Mesenchymal stem cell (in vitro differentiated cells and primary cell): ENCODE results near the gene VPS16.

ENCODE experiments used
- DNase-seq: peaks from one replicate; pipeline ENCODE4 v3.0.0-alpha.2; 2013
- H2AFZ ChIP-seq: one replicate; pipeline ENCODE4 v1.6.1; 2013; ENCODE audit warnings: low read depth, mild to moderate bottlenecking, control low read depth, inconsistent platforms, low read length, moderate library complexity
- H2AK5ac ChIP-seq: 2 replicates; pipeline ENCODE4 v1.6.1; 2013; ENCODE audit warnings: low read length, moderate library complexity, mild to moderate bottlenecking, inconsistent platforms; ENCODE audit not compliant: severe bottlenecking
- H2BK120ac ChIP-seq: one replicate; pipeline ENCODE4 v1.6.1; 2013; ENCODE audit warnings: low read depth, mild to moderate bottlenecking, inconsistent platforms, low read length, moderate library complexity
- H2BK12ac ChIP-seq, 2 experiments: one replicate each; pipeline ENCODE4 v1.6.1; 2013; ENCODE audit warnings: inconsistent platforms in 2 of 2, low read length in 2 of 2, mild to moderate bottlenecking in 2 of 2, moderate library complexity in 2 of 2, control low read depth in 1 of 2
- H2BK15ac ChIP-seq: one replicate; pipeline ENCODE4 v1.6.1; 2013; ENCODE audit warnings: mild to moderate bottlenecking, low read depth, inconsistent platforms; ENCODE audit not compliant: poor library complexity, severe bottlenecking
- H2BK5ac ChIP-seq: 2 replicates; pipeline ENCODE4 v1.6.1; 2013; ENCODE audit warnings: low read depth, mild to moderate bottlenecking, low read length, control low read depth, inconsistent platforms; ENCODE audit not compliant: poor library complexity, severe bottlenecking
- H3K14ac ChIP-seq, 2 experiments: one replicate each; pipeline ENCODE4 v1.6.1; 2013; ENCODE audit warnings: inconsistent platforms in 2 of 2, low read length in 2 of 2, control low read depth in 1 of 2, mild to moderate bottlenecking in 1 of 2, moderate library complexity in 1 of 2
- H3K18ac ChIP-seq, 2 experiments: one replicate each; pipeline ENCODE4 v1.6.1; 2013; ENCODE audit warnings: inconsistent platforms in 2 of 2, low read length in 2 of 2, control low read depth in 1 of 2, low read depth in 1 of 2, mild to moderate bottlenecking in 1 of 2
- H3K23ac ChIP-seq, 2 experiments: one replicate each; pipeline ENCODE4 v1.6.1; 2013; ENCODE audit warnings: inconsistent platforms in 2 of 2, low read length in 2 of 2, mild to moderate bottlenecking in 2 of 2, moderate library complexity in 2 of 2, control low read depth in 1 of 2
- H3K27ac ChIP-seq: 2 replicates; pipeline ENCODE4 v1.5.1; 2013; ENCODE audit warnings: mild to moderate bottlenecking, moderate library complexity, low read length, control low read depth, inconsistent platforms; ENCODE audit not compliant: poor library complexity, severe bottlenecking
- H3K27me3 ChIP-seq, 2 experiments: 2 replicates each; pipeline versions ENCODE4 v1.6.1 to v1.7.0; 2013; ENCODE audit warnings: low read length in 2 of 2, mild to moderate bottlenecking in 2 of 2, moderate library complexity in 2 of 2, control low read depth in 1 of 2, inconsistent platforms in 1 of 2; ENCODE audit not compliant: control insufficient read depth in 1 of 2, insufficient read depth in 1 of 2
- H3K36me3 ChIP-seq, 2 experiments: 2 replicates each; pipeline versions ENCODE4 v1.6.1 to v1.7.0; 2013; ENCODE audit warnings: low read length in 2 of 2, control low read depth in 1 of 2, inconsistent platforms in 1 of 2, low read depth in 1 of 2, mild to moderate bottlenecking in 1 of 2; ENCODE audit not compliant: insufficient read depth in 2 of 2, control insufficient read depth in 1 of 2
- H3K4ac ChIP-seq, 2 experiments: one replicate each; pipeline ENCODE4 v1.6.1; 2013; ENCODE audit warnings: inconsistent platforms in 2 of 2, low read length in 2 of 2, mild to moderate bottlenecking in 2 of 2, moderate library complexity in 2 of 2, control low read depth in 1 of 2, low read depth in 1 of 2
- H3K4me1 ChIP-seq: 2 replicates; pipeline ENCODE4 v1.6.1; 2013; ENCODE audit warnings: low read depth, low read length, control low read depth; ENCODE audit not compliant: control insufficient read depth, insufficient read depth
- H3K4me2 ChIP-seq: 2 replicates; pipeline ENCODE4 v1.6.1; 2013; ENCODE audit warnings: low read length, mild to moderate bottlenecking, inconsistent platforms; ENCODE audit not compliant: poor library complexity, severe bottlenecking
- H3K4me3 ChIP-seq, 2 experiments: 2 replicates each; pipeline versions ENCODE4 v1.5.1 to v1.7.0; 2013; ENCODE audit warnings: low read length in 2 of 2, mild to moderate bottlenecking in 2 of 2, control low read depth in 1 of 2, low read depth in 1 of 2; ENCODE audit not compliant: insufficient read depth in 1 of 2
- H3K79me1 ChIP-seq: replicated peaks from 2 replicates; pipeline ENCODE4 v1.6.1; 2013; ENCODE audit warnings: mild to moderate bottlenecking, control low read depth, low read length, inconsistent platforms; ENCODE audit not compliant: poor library complexity, severe bottlenecking
- H3K9ac ChIP-seq: 2 replicates; pipeline ENCODE4 v1.7.0; 2013; ENCODE audit warnings: mild to moderate bottlenecking, low read length, moderate library complexity
- H3K9me3 ChIP-seq: 2 replicates; pipeline ENCODE4 v1.7.0; 2013; ENCODE audit warnings: mild to moderate bottlenecking, low read length; ENCODE audit not compliant: control insufficient read depth
- H4K8ac ChIP-seq: one replicate; pipeline ENCODE4 v1.6.1; 2013; ENCODE audit warnings: inconsistent platforms, mild to moderate bottlenecking, low read length, moderate library complexity
- H4K91ac ChIP-seq: one replicate; pipeline ENCODE4 v1.6.1; 2013; ENCODE audit warnings: mild to moderate bottlenecking, low read length, inconsistent platforms
- WGBS: methylation state at CpG from one replicate; pipeline ENCODE4 v1.1.7; 2013; ENCODE audit warnings: mixed read lengths; 5-methylcytosine and 5-hydroxymethylcytosine counted together

The VPS16 gene

DNA sequence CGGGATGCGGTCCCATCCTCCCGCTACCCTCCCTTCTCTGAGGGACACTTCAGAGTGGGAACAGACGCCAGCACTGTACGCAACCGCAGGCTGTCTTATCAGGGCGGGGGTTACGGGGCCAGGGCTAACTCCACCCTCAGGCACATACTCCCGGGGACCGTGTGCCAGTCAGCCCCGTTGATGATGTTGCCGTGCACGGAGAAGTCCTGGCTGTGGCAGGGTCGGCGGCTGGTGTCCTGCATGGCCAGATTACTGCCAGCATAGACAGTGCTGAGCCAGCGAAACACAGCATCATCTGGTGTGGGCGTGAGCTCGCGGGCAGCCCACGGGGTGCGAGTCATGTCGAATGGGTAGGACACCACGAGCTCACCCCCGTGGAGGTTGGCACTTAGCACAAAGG lies 45.1 kb upstream of the VPS16 start:
- H3K4me2 ChIP-seq: no peak overlapping the region
- H2AK5ac ChIP-seq: no peak overlapping the region
- no peak overlapping the region for H3K27ac ChIP-seq
- no peak overlapping the region for H3K4me3 ChIP-seq
- H3K79me1 ChIP-seq: no peaks in the 10 kb centered on the region
- H2BK5ac ChIP-seq: no peak overlapping the region
- H3K18ac ChIP-seq: no peak overlapping the region
- no peak overlapping the region for H2BK12ac ChIP-seq
- no peak overlapping the region for H3K4ac ChIP-seq
- no peak overlapping the region for H3K9ac ChIP-seq
- no peak overlapping the region for H4K8ac ChIP-seq
- no peak overlapping the region for H4K91ac ChIP-seq
- H2BK15ac ChIP-seq: no peak overlapping the region
- H3K4me1 ChIP-seq: peaks cover 14% of the 10 kb centered on the region
- WGBS: 97% methylated on average over 24 of the region's 24 CpGs
- H3K36me3 ChIP-seq: peaks cover 38 to 43% of the 10 kb centered on the region in 2 experiments
- no peak overlapping the region for H2AFZ ChIP-seq
- peaks cover 10 to 12% of the 10 kb centered on the region in 2 experiments for H3K27me3 ChIP-seq
- H3K9me3 ChIP-seq: no peaks in the 10 kb centered on the region
- no peak for DNase-seq
- H3K14ac ChIP-seq: no peak overlapping the region
- H3K23ac ChIP-seq: no peak overlapping the region
- no peak overlapping the region for H2BK120ac ChIP-seq

DNA sequence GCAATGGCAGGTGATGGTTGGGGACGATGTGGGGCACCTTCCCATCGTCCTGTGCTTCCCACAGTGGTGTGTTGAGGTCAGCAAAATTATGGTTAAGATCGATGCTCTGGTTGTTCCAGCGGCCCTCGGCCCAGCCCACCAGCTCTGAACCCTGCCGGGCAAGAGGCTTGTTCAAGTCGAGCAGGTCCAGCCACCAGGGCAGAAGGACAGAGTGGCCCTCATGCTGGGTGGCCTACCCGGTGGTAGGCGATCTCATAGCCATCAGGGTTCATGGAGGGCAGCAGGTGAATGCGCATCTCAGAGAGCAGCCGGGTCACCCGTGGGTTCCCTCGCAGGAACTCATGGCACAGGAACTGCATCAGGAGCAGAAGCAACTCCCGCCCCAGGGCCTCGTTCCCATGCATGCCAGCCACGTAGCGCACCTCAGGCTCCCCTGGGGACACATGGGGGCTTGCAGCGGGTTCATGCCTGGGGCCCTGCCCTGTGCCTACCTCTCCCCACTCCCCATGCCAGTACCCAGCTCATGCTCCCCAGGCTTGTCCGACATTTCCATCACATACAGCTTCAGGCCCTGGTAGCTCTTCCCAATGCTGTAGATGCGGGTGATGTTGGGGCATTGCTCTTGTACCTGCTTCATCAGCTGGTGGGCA lies 44.4 kb upstream of the VPS16 start:
- Histone ChIP-seq H3K4ac (no peak overlapping the region), H3K79me1 (no peaks in the 10 kb centered on the region), H4K91ac (no peak overlapping the region), H2AFZ (no peak overlapping the region), H3K9ac (no peak overlapping the region), H2BK5ac (no peak overlapping the region), H4K8ac (no peak overlapping the region), H3K36me3 (peaks cover 38 to 43% of the 10 kb centered on the region in 2 experiments), H3K23ac (no peak overlapping the region), H2BK15ac (no peak overlapping the region), H3K18ac (no peak overlapping the region), H3K27ac (no peak overlapping the region), H3K4me1 (peaks cover 16% of the 10 kb centered on the region), H2BK120ac (no peak overlapping the region), H2BK12ac (no peak overlapping the region), H3K27me3 (peaks cover 12 to 16% of the 10 kb centered on the region in 2 experiments), H3K4me3 (no peak overlapping the region), H2AK5ac (no peak overlapping the region), H3K4me2 (no peak overlapping the region), H3K14ac (no peak overlapping the region), H3K9me3 (no peaks in the 10 kb centered on the region)
- WGBS: 96% methylated on average over 19 of the region's 20 CpGs
- no peak for DNase-seq

DNA sequence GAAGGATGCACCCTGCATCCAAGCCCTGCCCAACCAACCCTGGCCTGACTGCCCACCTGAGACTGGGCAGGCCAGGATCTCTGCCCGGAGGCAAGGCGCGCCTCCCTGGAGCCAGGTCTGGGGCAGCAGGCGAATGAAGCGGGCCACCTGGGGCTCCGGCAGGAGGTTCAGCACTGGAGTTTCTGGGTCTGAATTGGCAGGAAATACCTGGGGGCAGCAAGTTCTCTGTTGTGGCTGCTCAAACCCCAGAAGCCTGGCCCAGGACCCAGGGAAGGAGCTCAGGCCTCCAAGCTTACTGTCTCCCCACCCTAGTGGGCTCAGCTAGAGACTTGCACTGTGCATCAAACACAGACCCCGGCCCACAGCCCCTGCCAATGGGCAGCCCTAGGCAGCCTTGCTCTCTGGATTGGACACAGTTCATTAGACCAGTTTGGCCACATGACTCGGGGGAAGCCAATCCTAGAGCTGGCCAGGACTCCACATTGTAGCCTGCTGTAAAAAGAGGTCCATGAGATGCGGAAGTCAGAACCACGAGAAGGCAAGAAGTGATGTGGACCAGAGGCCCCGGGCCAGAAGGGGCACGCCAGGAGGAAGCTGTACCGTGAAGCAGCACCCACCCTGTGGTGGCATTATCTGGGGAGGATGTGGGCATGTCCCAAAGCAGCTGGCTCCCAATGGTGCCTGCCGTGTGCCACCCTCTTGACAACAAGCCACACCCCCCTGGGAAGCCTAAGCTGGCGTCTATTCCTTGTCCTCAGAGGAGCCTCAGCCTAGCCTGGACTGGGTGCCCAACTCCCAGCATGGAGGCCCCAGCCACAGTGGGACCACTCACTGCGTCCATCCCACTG lies 43.2 kb upstream of the VPS16 start:
- no peak overlapping the region for H2BK120ac ChIP-seq
- H3K4me1 ChIP-seq: peaks cover 16% of the 10 kb centered on the region
- H3K4me3 ChIP-seq: no peak overlapping the region
- H2AFZ ChIP-seq: no peak overlapping the region
- H3K23ac ChIP-seq: no peak overlapping the region
- peaks cover 14 to 20% of the 10 kb centered on the region in 2 experiments for H3K27me3 ChIP-seq
- H3K79me1 ChIP-seq: no peaks in the 10 kb centered on the region
- no peak overlapping the region for H2AK5ac ChIP-seq
- no peak for DNase-seq
- H3K18ac ChIP-seq: no peak overlapping the region
- no peak overlapping the region for H4K8ac ChIP-seq
- H2BK5ac ChIP-seq: no peak overlapping the region
- H3K36me3 ChIP-seq: peaks cover 38 to 43% of the 10 kb centered on the region in 2 experiments
- no peak overlapping the region for H2BK12ac ChIP-seq
- H3K27ac ChIP-seq: no peak overlapping the region
- no peaks in the 10 kb centered on the region for H3K9me3 ChIP-seq
- H3K14ac ChIP-seq: no peak overlapping the region
- H4K91ac ChIP-seq: no peak overlapping the region
- no peak overlapping the region for H3K9ac ChIP-seq
- no peak overlapping the region for H2BK15ac ChIP-seq
- H3K4ac ChIP-seq: no peak overlapping the region
- H3K4me2 ChIP-seq: no peak overlapping the region
- 89% methylated on average over 16 of the region's 16 CpGs for WGBS

DNA sequence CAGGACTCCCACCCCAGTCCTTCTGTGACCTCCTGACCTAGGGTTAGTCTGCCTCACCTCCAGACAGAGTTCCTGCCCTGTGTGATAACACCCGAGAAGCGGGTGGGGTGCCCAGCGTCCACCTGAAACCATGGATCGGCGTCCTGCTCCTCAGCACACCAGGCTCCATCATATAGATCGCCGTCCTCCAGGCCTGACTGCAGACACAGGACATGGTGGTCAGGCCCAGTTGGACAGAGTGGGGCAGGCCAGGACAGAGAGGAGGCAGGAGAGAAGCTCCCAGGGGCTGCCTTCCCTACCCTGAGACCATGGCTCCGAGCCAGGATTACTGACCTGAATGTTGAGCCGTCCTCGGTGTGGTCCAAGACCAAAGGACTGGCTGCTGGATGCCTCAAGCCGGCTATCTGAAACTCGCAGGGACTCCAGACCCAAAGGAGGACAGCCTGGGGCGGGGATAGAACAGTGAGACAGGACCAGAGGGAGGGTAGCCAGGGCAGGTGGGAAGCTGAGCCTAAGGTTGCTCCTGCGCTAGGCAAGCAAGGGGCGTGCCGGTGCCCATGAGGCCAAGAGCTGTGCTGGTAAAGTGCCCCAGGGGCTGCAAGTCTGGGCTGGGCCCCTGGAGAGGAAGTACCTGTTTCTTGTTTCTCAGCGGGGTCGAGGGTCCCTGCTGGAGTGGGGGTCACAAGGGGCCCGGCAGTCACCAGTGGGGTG lies 42.3 kb upstream of the VPS16 start:
- Histone ChIP-seq H3K4me3 (no peak overlapping the region), H3K14ac (no peak overlapping the region), H2BK120ac (no peak overlapping the region)

More for the DNA sequence above, 42.3 kb upstream of the VPS16 start:
- Histone ChIP-seq H3K27me3 (peaks cover 7 to 23% of the 10 kb centered on the region in 2 experiments), H2BK5ac (no peak overlapping the region), H2BK12ac (no peak overlapping the region), H3K4ac (no peak overlapping the region), H2BK15ac (no peak overlapping the region), H2AK5ac (no peak overlapping the region), H3K23ac (no peak overlapping the region), H3K9ac (no peak overlapping the region), H3K4me2 (no peak overlapping the region), H4K91ac (no peak overlapping the region), H3K18ac (no peak overlapping the region), H2AFZ (no peak overlapping the region), H4K8ac (no peak overlapping the region), H3K79me1 (no peaks in the 10 kb centered on the region), H3K9me3 (no peaks in the 10 kb centered on the region), H3K4me1 (peaks cover 16% of the 10 kb centered on the region), H3K36me3 (peaks cover 38 to 43% of the 10 kb centered on the region in 2 experiments), H3K27ac (no peak overlapping the region)
- WGBS: 91% methylated on average over 19 of the region's 19 CpGs
- DNase-seq: no peak
